Esophagus muscularis mucosa (tissue), 4 donors: Measurements from ENCODE around the gene MRTFA. TPM values are rescaled to one million over a fixed set of nuclear protein-coding genes. Genes with fewer than 3 reads are reported as not detected.

Source experiments
- DNase-seq: peaks from one replicate; pipeline ENCODE4 v3.0.0-alpha.2; 2017; ENCODE audit errors: extremely low spot score
- H3K27ac ChIP-seq, 4 donors: fragments of 200-600 bp; sonication (generic); replicated peaks in 1 of 4; 1 replicate in 3 of 4; 2 replicates in 1 of 4; pipeline ENCODE4 v1.5.1; 2016 to 2019; ENCODE audit warnings: mild to moderate bottlenecking in 1 of 4
- H3K27me3 ChIP-seq, 4 donors: fragments of 200-600 bp; sonication (generic); one replicate each; pipeline versions ENCODE4 v1.5.1 to v1.6.0; 2016 to 2019
- H3K36me3 ChIP-seq, 4 donors: fragments of 200-600 bp; sonication (generic); one replicate each; pipeline ENCODE4 v1.5.1; 2016 to 2019
- H3K4me1 ChIP-seq, 4 donors: fragments of 200-600 bp; sonication (generic); one replicate each; pipeline ENCODE4 v1.5.1; 2016 to 2019
- H3K4me3 ChIP-seq, 4 donors: fragments of 200-600 bp; sonication (generic); 1 replicate in 2 of 4; 2 replicates in 2 of 4; pipeline ENCODE4 v1.5.1; 2016 to 2019; ENCODE audit warnings: mild to moderate bottlenecking in 4 of 4, moderate library complexity in 1 of 4
- H3K9me3 ChIP-seq, 4 donors: fragments of 200-600 bp; sonication (generic); 1 replicate in 3 of 4; 2 replicates in 1 of 4; pipeline ENCODE4 v1.5.1; 2016 to 2019
- CTCF ChIP-seq, 3 experiments: fragments of 200-600 bp in 2 of 3; fragments of 450-650 bp in 1 of 3; sonication (generic) in 2 of 3; IDR thresholded peaks; one replicate each; pipeline ENCODE4 v1.5.1; 2017 to 2019; ENCODE audit warnings: antibody characterized with exemption in 3 of 3, mild to moderate bottlenecking in 2 of 3, moderate library complexity in 1 of 3
- EP300 ChIP-seq: sonication (generic); formaldehyde crosslinking; IDR thresholded peaks from one replicate; pipeline ENCODE4 v1.6.1; 2017; ENCODE audit warnings: antibody characterized with exemption
- POLR2A ChIP-seq: fragments of 450-650 bp; IDR thresholded peaks from one replicate; pipeline ENCODE4 v1.6.1; 2017; ENCODE audit warnings: antibody characterized with exemption, moderate library complexity, mild to moderate bottlenecking, low read depth
- POLR2AphosphoS5 ChIP-seq, 2 donors: sonication (generic); formaldehyde crosslinking; IDR thresholded peaks; one replicate each; pipeline ENCODE4 v1.6.1; 2017; ENCODE audit warnings: antibody characterized with exemption in 2 of 2
- WGBS: methylation state at CpG from one replicate; pipeline ENCODE4 v1.1.5; 2018; 5-methylcytosine and 5-hydroxymethylcytosine counted together
- intact Hi-C: fragments of 100-400 bp; cut with DNase I; formaldehyde crosslinking; loops from one replicate; pipeline ENCODE4 v1.15.1; 2023
- total RNA-seq, 4 donors: library from RNA; depleted of rRNA; stranded (reverse); fragments of >200 nt; gene quantifications; one replicate each; pipeline versions ENCODE4 v1.1.0 to v1.2.1, GENCODE V29; 2016

MRTFA gene
- total RNA-seq, 4 donors from 2014 or later, result 55.6 to 88.7 (median 73.6) TPM

GRCh38 chr22:40479887-40480538, 156.5 kb downstream of the MRTFA start:
- H3K27me3 ChIP-seq, result no peaks in the 10 kb centered on the region
- WGBS, result 80% methylated on average over 2 of the region's 2 CpGs
- no peaks in the 10 kb centered on the region for H3K36me3 ChIP-seq

GRCh38 chr22:40479126-40479800, 157.3 kb downstream of the MRTFA start:
- Histone ChIP-seq H3K27me3 (no peaks in the 10 kb centered on the region), H3K4me1 (peaks cover 21 to 43% (median 32%) of the 10 kb centered on the region in 4 donors), H3K27ac (no peak overlapping the region), H3K4me3 (no peak overlapping the region), H3K36me3 (no peaks in the 10 kb centered on the region), H3K9me3 (no peaks in the 10 kb centered on the region)
- no peak for DNase-seq
- WGBS, result 93% methylated on average over 6 of the region's 6 CpGs
- no peak for TF ChIP-seq EP300
- TF ChIP-seq POLR2A, result no peak
- TF ChIP-seq POLR2AphosphoS5 (IDR thresholded peaks at IDR 0.05), result no peak
- no peak for TF ChIP-seq CTCF (IDR thresholded peaks at IDR 0.05)
- intact Hi-C loops, result no loop called here

More at GRCh38 chr22:40479887-40480538, 156.5 kb downstream of the MRTFA start:
- intact Hi-C loops, result no loop called here
- H3K4me3 ChIP-seq, result no peak overlapping the region
- H3K27ac ChIP-seq, result no peak overlapping the region
- H3K4me1 ChIP-seq, result peaks cover 26 to 48% (median 33%) of the 10 kb centered on the region in 4 donors
- TF ChIP-seq POLR2A, result no peak
- no peak for TF ChIP-seq EP300
- TF ChIP-seq POLR2AphosphoS5 (IDR thresholded peaks at IDR 0.05), result no peak
- TF ChIP-seq CTCF (IDR thresholded peaks at IDR 0.05), result no peak
- no peaks in the 10 kb centered on the region for H3K9me3 ChIP-seq
- no peak for DNase-seq

GRCh38 chr22:40478338-40479125, 158.0 kb downstream of the MRTFA start:
- no peak for TF ChIP-seq POLR2AphosphoS5 (IDR thresholded peaks at IDR 0.05)
- no peak overlapping the region for H3K27ac ChIP-seq
- H3K4me3 ChIP-seq, result no peak overlapping the region
- intact Hi-C loops, result no loop called here
- peaks cover 21 to 43% (median 32%) of the 10 kb centered on the region in 4 donors for H3K4me1 ChIP-seq
- H3K36me3 ChIP-seq, result no peaks in the 10 kb centered on the region
- WGBS, result 83% methylated on average over 11 of the region's 11 CpGs
- no peaks in the 10 kb centered on the region for H3K27me3 ChIP-seq
- no peaks in the 10 kb centered on the region for H3K9me3 ChIP-seq
- DNase-seq, result no peak

GRCh38 chr22:40477683-40478337, 158.7 kb downstream of the MRTFA start:
- TF ChIP-seq EP300, result no peak
- TF ChIP-seq CTCF (IDR thresholded peaks at IDR 0.05), result no peak
- no peak for TF ChIP-seq POLR2A
- TF ChIP-seq POLR2AphosphoS5 (IDR thresholded peaks at IDR 0.05), result no peak
- Histone ChIP-seq H3K27me3 (no peaks in the 10 kb centered on the region), H3K4me1 (peaks cover 21 to 43% (median 31%) of the 10 kb centered on the region in 4 donors), H3K36me3 (no peaks in the 10 kb centered on the region), H3K9me3 (no peaks in the 10 kb centered on the region), H3K4me3 (no peak overlapping the region), H3K27ac (no peak overlapping the region)
- DNase-seq, result no peak
- 57% methylated on average over 5 of the region's 5 CpGs for WGBS
- intact Hi-C loops, result no loop called here
